IMR-90 (cell line): Measurements from ENCODE around the gene EPHB1.

Experiments
- BHLHE40 ChIP-seq: fragments of 150-350 bp; IDR thresholded peaks from 2 replicates; pipeline ENCODE4 v1.6.1; 2016; ENCODE audit warnings: mild to moderate bottlenecking, low read depth, low read length
- CEBPB ChIP-seq: IDR thresholded peaks from 2 replicates; pipeline ENCODE4 v1.6.1; 2012; ENCODE audit warnings: low read depth, low read length, improper control_type of control experiment
- CHD1 ChIP-seq: IDR thresholded peaks from 2 replicates; pipeline ENCODE4 v1.6.1; 2012; ENCODE audit warnings: low read depth, low read length, improper control_type of control experiment
- FOS ChIP-seq: fragments of 150-350 bp; IDR thresholded peaks from 2 replicates; pipeline ENCODE4 v1.6.1; 2016; ENCODE audit warnings: low read depth, low read length
- MXI1 ChIP-seq: IDR thresholded peaks from 2 replicates; pipeline ENCODE4 v1.6.1; 2012; ENCODE audit warnings: low read depth, mild to moderate bottlenecking, low read length, moderate library complexity, borderline replicate concordance
- POLR2A ChIP-seq: IDR thresholded peaks from 2 replicates; pipeline ENCODE4 v1.6.1; 2012; ENCODE audit warnings: mild to moderate bottlenecking, low read depth, low read length
- SMC3 ChIP-seq: fragments of 150-350 bp; IDR thresholded peaks from 2 replicates; pipeline ENCODE4 v1.6.1; 2016; ENCODE audit warnings: low read depth, mild to moderate bottlenecking, antibody characterized with exemption, low read length, moderate library complexity
- TF ChIP-seq, protein P1 (sequence below): conservative IDR thresholded peaks from 2 replicates; pipeline ENCODE4 v1.5.1; 2012; ENCODE audit warnings: mild to moderate bottlenecking, low read depth, low read length, improper control_type of control experiment
- TF ChIP-seq, protein P2 (sequence below): fragments of 150-350 bp; IDR thresholded peaks from 2 replicates; pipeline ENCODE4 v1.6.1; 2017; ENCODE audit warnings: mild to moderate bottlenecking, antibody characterized with exemption, low read length, low read depth

DNA sequence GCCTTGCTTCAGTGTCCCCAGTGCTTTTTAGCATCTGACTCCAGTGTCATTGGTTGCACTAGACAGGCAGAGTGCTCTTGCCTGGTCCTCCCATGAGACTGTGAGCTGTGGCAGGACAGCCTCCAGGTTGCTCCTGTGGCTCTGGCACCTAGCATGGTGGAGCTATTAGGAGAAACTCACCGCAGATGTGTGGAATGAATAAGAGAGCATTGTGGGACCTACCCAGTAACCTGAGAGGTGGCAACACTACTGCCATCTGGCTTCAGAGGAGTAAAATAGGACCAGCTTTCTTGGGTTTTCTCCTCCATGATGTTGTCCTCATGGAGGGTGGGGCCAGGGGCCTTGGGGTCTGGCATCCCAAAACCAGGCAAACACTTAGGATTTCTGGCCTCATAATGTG, 183.6 kb downstream of the EPHB1 start:
- TF ChIP-seq SMC3 (no peak), CEBPB (no peak), POLR2A (no peak), FOS (no peak), BHLHE40 (no peak), MXI1 (no peak), CHD1 (no peak)
- TF ChIP-seq, protein P1, sequence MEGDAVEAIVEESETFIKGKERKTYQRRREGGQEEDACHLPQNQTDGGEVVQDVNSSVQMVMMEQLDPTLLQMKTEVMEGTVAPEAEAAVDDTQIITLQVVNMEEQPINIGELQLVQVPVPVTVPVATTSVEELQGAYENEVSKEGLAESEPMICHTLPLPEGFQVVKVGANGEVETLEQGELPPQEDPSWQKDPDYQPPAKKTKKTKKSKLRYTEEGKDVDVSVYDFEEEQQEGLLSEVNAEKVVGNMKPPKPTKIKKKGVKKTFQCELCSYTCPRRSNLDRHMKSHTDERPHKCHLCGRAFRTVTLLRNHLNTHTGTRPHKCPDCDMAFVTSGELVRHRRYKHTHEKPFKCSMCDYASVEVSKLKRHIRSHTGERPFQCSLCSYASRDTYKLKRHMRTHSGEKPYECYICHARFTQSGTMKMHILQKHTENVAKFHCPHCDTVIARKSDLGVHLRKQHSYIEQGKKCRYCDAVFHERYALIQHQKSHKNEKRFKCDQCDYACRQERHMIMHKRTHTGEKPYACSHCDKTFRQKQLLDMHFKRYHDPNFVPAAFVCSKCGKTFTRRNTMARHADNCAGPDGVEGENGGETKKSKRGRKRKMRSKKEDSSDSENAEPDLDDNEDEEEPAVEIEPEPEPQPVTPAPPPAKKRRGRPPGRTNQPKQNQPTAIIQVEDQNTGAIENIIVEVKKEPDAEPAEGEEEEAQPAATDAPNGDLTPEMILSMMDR: no peak
- TF ChIP-seq, protein P2, sequence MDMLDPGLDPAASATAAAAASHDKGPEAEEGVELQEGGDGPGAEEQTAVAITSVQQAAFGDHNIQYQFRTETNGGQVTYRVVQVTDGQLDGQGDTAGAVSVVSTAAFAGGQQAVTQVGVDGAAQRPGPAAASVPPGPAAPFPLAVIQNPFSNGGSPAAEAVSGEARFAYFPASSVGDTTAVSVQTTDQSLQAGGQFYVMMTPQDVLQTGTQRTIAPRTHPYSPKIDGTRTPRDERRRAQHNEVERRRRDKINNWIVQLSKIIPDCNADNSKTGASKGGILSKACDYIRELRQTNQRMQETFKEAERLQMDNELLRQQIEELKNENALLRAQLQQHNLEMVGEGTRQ: no peak
